ENCODE results near the gene ARFGAP2. TPM values are rescaled to one million over a fixed set of nuclear protein-coding genes. Genes with fewer than 3 reads are reported as not detected.

Gene ARFGAP2
- total and polyA plus RNA-seq, 12 donors = 72.3 to 411 (median 104) TPM

DNA sequence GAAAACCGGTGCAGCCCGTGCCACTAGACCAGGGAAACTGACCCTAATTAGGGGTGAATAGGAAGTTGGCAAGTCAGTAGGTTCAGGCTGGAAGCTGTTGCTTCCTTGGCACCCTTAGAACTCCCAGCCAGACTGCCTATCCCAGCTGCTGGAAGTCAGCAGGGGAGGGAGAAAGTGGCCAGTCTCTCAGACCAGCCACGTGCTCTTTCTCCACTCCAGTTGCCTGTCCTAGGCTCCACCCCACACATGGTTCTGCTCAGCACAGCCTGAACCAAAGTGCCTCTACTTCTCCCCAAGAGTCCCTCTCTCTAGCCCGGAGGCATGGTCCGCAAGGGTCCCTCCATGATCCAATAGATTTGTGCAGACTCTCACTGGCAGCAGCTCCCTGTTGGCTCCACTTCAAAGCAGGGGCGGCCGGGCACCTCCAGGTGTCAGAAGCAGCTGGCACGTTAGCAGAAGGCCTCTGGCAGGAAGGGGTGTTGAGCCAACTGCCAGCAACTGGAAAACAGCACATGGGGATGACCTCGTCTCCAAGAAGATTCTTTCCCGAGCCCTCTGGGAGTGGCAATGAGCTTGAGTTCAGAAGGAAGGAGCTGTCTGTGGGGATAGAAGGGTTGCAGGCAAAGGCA lies 27.7 kb downstream of the ARFGAP2 start:
- Histone ChIP-seq H3K27me3 (no peaks in the 10 kb centered on the region), H3K27ac (no peak overlapping the region), H3K36me3 (replicated peaks in 1 of 2) (no peaks in the 10 kb centered on the region), H3K9me3 (replicated peaks in 1 of 3) (no peaks in the 10 kb centered on the region), H3K4me3 (no peak overlapping the region), H3K4me1 (replicated peaks in 1 of 2) (peaks cover 0 to 14% of the 10 kb centered on the region in 2 donors)
- DNase-seq = no peak
- 71 to 76% (median 74%) methylated on average over 7 to 10 of the region's 10 CpGs for WGBS, 4 donors
- TF ChIP-seq POLR2A (IDR thresholded peaks at IDR 0.05) (no peak), CTCF (IDR thresholded peaks at IDR 0.05) (no peak)
- intact Hi-C loops (cut with DNase I) = no loop called here

DNA sequence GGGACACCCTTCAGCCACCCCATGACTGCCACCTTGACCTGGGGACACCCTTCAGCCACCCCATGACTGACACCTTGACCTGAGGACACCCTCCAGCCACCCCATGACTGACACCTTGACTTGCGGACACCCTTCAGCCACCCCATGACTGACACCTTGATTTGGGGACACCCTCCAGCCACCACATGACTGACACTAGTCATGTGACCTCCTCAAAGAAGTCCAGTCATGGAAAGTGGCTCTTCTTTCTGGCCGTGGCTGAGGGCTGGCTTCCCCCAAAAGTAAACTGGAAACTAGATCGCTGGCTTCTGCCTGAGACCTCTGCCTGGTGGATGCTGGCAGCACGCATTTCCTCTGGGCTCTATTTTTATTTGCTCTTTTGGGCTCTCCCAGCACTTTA lies 28.4 kb downstream of the ARFGAP2 start:
- intact Hi-C loops (cut with DNase I) = no loop called here
- H3K4me1 ChIP-seq (replicated peaks in 1 of 2) = peaks cover 0 to 10% of the 10 kb centered on the region in 2 donors
- no peaks in the 10 kb centered on the region for H3K9me3 ChIP-seq (replicated peaks in 1 of 3)
- DNase-seq = no peak
- 88 to 97% (median 93%) methylated on average over 3 to 4 of the region's 4 CpGs for WGBS, 4 donors
- H3K4me3 ChIP-seq = no peak overlapping the region
- H3K27me3 ChIP-seq = no peaks in the 10 kb centered on the region
- no peak overlapping the region for H3K27ac ChIP-seq
- no peaks in the 10 kb centered on the region for H3K36me3 ChIP-seq (replicated peaks in 1 of 2)
- TF ChIP-seq CTCF (IDR thresholded peaks at IDR 0.05) = no peak
- TF ChIP-seq POLR2A (IDR thresholded peaks at IDR 0.05) = no peak

GRCh38 chr11:47147681-47148080 lies 29.0 kb downstream of the ARFGAP2 start:
- H3K9me3 ChIP-seq (replicated peaks in 1 of 3) = no peaks in the 10 kb centered on the region
- no peak for DNase-seq
- H3K4me1 ChIP-seq (replicated peaks in 1 of 2) = peaks cover 0 to 7% of the 10 kb centered on the region in 2 donors
- 96 to 99% (median 98%) methylated on average over 7 of the region's 7 CpGs for WGBS, 4 donors
- H3K27me3 ChIP-seq = no peaks in the 10 kb centered on the region
- TF ChIP-seq CTCF (IDR thresholded peaks at IDR 0.05) (no peak), POLR2A (IDR thresholded peaks at IDR 0.05) (no peak)
- intact Hi-C loops (cut with DNase I) = no loop called here
- no peak overlapping the region for H3K4me3 ChIP-seq
- no peak overlapping the region for H3K27ac ChIP-seq
- H3K36me3 ChIP-seq (replicated peaks in 1 of 2) = no peaks in the 10 kb centered on the region

- H3K4me1 ChIP-seq (replicated peaks in 1 of 2) = peaks cover 0 to 7% of the 10 kb centered on the region in 2 donors
- H3K27ac ChIP-seq = no peak overlapping the region
- intact Hi-C loops (cut with DNase I) = no loop called here
- no peaks in the 10 kb centered on the region for H3K36me3 ChIP-seq (replicated peaks in 1 of 2)
- TF ChIP-seq CTCF (IDR thresholded peaks at IDR 0.05) = no peak
- no peak for TF ChIP-seq POLR2A (IDR thresholded peaks at IDR 0.05)
- H3K27me3 ChIP-seq = no peaks in the 10 kb centered on the region
- no peaks in the 10 kb centered on the region for H3K9me3 ChIP-seq (replicated peaks in 1 of 3)
- H3K4me3 ChIP-seq = no peak overlapping the region
- DNase-seq = no peak
- 91 to 100% (median 92%) methylated on average over 1 to 2 of the region's 2 CpGs for WGBS, 4 donors
These were observed 29.4 kb downstream of the ARFGAP2 start for GRCh38 chr11:47147250-47147649.

All from adrenal gland (tissue), 12 donors.